ENCODE data around the gene RNF41. TPM values are rescaled to one million over a fixed set of nuclear protein-coding genes. Genes with fewer than 3 reads are reported as not detected.

The RNF41 gene
- total and polyA plus RNA-seq, 2 of the 13 experiments (the other 11 are each of a cell fraction or from before 2014, with no cell fraction given), result 27.1 to 39.4 TPM

DNA sequence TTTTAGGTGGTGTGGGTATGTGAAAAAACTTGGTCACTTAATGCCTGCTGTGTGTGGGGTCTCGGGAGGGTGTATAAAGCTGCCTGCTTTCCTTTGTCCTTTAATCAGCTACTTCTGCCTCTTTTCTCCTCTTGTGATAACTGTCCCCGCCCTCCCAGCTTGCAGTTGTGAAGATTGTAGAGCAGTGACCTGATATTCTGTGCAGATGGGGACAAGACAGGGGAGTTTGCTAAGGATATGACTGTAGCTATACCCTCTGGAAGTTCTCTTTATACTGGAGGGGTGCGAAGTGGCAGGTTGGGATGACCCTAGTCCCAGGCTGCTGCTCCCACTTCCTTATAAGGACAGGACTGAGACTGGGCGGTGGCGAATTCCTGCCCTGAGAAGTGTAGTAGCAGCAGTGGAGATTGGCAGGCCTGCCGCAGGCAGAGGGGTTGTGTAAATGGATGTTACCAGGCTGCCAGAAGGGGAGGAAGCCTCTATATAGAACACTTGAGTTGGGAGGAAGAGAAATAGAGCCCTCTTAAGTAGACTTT is 62.7 kb downstream of the RNF41 start (continued):
- TF ChIP-seq BRCA1 (CRISPR knock-in tag; IDR thresholded peaks at IDR 0.05) (no peak), ELF3 (CRISPR knock-in tag; IDR thresholded peaks at IDR 0.05) (no peak), HDAC2 (CRISPR knock-in tag; IDR thresholded peaks at IDR 0.05) (0 out of 2 replicates have a peak, but pooled peaks have one; percentile 8), ZNF546 (CRISPR knock-in tag; conservative IDR thresholded peaks at IDR 0.05) (no peak), CCDC6 (CRISPR knock-in tag; IDR thresholded peaks at IDR 0.05) (0 out of 2 replicates have a peak, but pooled peaks have one; percentile 1), ZNF563 (CRISPR knock-in tag; IDR thresholded peaks at IDR 0.05) (no peak), HOXA5 (CRISPR knock-in tag; IDR thresholded peaks at IDR 0.05) (no peak), RARG (CRISPR knock-in tag; IDR thresholded peaks at IDR 0.05; ENCODE audit: low read depth) (no peak), RAD51 (IDR thresholded peaks at IDR 0.05; ENCODE audit: borderline replicate concordance) (no peak), HNRNPK (IDR thresholded peaks at IDR 0.05; ENCODE audit: low read depth, low read length, poor library complexity, severe bottlenecking) (no peak), CBFB (CRISPR knock-in tag; IDR thresholded peaks at IDR 0.05) (no peak), RORA (CRISPR knock-in tag; IDR thresholded peaks at IDR 0.05) (no peak), HOXD1 (CRISPR knock-in tag; IDR thresholded peaks at IDR 0.05) (no peak), ZNF589 (CRISPR knock-in tag; conservative IDR thresholded peaks at IDR 0.05) (no peak), KDM5A (IDR thresholded peaks at IDR 0.05; ENCODE audit: borderline replicate concordance, low read length) (peak; percentile 40; the same call in 1 of the 2 replicates), ZNF891 (CRISPR knock-in tag; IDR thresholded peaks at IDR 0.05) (0 out of 2 replicates have a peak, but pooled peaks have one; percentile 38), SRF (IDR thresholded peaks at IDR 0.05; ENCODE audit: low read depth, low read length) (peak; percentile 91)
- TF ChIP-seq, protein P1, sequence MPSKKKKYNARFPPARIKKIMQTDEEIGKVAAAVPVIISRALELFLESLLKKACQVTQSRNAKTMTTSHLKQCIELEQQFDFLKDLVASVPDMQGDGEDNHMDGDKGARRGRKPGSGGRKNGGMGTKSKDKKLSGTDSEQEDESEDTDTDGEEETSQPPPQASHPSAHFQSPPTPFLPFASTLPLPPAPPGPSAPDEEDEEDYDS (CRISPR knock-in tag; IDR thresholded peaks at IDR 0.05), result no peak
- TF ChIP-seq, protein P2, sequence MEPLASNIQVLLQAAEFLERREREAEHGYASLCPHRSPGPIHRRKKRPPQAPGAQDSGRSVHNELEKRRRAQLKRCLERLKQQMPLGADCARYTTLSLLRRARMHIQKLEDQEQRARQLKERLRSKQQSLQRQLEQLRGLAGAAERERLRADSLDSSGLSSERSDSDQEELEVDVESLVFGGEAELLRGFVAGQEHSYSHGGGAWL (CRISPR knock-in tag; IDR thresholded peaks at IDR 0.05), result no peak
- TF ChIP-seq, protein P3, sequence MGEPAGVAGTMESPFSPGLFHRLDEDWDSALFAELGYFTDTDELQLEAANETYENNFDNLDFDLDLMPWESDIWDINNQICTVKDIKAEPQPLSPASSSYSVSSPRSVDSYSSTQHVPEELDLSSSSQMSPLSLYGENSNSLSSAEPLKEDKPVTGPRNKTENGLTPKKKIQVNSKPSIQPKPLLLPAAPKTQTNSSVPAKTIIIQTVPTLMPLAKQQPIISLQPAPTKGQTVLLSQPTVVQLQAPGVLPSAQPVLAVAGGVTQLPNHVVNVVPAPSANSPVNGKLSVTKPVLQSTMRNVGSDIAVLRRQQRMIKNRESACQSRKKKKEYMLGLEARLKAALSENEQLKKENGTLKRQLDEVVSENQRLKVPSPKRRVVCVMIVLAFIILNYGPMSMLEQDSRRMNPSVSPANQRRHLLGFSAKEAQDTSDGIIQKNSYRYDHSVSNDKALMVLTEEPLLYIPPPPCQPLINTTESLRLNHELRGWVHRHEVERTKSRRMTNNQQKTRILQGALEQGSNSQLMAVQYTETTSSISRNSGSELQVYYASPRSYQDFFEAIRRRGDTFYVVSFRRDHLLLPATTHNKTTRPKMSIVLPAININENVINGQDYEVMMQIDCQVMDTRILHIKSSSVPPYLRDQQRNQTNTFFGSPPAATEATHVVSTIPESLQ (CRISPR knock-in tag; conservative IDR thresholded peaks at IDR 0.05), result no peak
- TF ChIP-seq, protein P4, sequence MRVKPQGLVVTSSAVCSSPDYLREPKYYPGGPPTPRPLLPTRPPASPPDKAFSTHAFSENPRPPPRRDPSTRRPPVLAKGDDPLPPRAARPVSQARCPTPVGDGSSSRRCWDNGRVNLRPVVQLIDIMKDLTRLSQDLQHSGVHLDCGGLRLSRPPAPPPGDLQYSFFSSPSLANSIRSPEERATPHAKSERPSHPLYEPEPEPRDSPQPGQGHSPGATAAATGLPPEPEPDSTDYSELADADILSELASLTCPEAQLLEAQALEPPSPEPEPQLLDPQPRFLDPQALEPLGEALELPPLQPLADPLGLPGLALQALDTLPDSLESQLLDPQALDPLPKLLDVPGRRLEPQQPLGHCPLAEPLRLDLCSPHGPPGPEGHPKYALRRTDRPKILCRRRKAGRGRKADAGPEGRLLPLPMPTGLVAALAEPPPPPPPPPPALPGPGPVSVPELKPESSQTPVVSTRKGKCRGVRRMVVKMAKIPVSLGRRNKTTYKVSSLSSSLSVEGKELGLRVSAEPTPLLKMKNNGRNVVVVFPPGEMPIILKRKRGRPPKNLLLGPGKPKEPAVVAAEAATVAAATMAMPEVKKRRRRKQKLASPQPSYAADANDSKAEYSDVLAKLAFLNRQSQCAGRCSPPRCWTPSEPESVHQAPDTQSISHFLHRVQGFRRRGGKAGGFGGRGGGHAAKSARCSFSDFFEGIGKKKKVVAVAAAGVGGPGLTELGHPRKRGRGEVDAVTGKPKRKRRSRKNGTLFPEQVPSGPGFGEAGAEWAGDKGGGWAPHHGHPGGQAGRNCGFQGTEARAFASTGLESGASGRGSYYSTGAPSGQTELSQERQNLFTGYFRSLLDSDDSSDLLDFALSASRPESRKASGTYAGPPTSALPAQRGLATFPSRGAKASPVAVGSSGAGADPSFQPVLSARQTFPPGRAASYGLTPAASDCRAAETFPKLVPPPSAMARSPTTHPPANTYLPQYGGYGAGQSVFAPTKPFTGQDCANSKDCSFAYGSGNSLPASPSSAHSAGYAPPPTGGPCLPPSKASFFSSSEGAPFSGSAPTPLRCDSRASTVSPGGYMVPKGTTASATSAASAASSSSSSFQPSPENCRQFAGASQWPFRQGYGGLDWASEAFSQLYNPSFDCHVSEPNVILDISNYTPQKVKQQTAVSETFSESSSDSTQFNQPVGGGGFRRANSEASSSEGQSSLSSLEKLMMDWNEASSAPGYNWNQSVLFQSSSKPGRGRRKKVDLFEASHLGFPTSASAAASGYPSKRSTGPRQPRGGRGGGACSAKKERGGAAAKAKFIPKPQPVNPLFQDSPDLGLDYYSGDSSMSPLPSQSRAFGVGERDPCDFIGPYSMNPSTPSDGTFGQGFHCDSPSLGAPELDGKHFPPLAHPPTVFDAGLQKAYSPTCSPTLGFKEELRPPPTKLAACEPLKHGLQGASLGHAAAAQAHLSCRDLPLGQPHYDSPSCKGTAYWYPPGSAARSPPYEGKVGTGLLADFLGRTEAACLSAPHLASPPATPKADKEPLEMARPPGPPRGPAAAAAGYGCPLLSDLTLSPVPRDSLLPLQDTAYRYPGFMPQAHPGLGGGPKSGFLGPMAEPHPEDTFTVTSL (CRISPR knock-in tag; IDR thresholded peaks at IDR 0.05; ENCODE audit: borderline replicate concordance), result no peak
- TF ChIP-seq, protein P5, sequence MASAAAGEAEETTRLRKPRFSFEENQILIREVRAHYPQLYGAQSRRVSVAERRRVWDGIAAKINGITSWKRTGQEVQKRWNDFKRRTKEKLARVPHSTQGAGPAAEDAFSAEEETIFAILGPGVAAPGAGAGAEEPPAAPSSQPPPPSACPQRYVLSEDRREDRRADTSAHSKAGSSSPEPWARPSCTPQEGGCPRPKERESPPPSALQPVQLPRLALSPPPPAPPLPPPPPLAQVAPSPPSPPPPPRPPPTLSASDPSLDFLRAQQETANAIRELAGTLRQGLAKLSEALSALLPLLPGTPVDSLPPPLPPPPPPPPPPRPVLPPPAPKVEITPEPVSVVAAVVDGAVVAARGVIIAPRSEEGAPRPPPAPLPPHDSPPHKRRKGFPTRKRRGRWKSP (CRISPR knock-in tag; IDR thresholded peaks at IDR 0.05), result no peak

Data from HepG2 (cell line).